Left ventricle myocardium inferior (tissue), 1 donor: ENCODE measurements around the gene DRD1. TPM values are rescaled to one million over a fixed set of nuclear protein-coding genes. Genes with fewer than 3 reads are reported as not detected.

Source experiments
- DNase-seq: peaks from one replicate; pipeline ENCODE4 v3.0.0-alpha.2; 2020
- H3K27ac ChIP-seq: fragments of 200-600 bp; replicated peaks from 2 replicates; pipeline ENCODE4 v1.8.0; 2021
- H3K27me3 ChIP-seq: fragments of 200-600 bp; 2 replicates; pipeline ENCODE4 v1.8.0; 2021; ENCODE audit warnings: low read depth
- H3K36me3 ChIP-seq: fragments of 200-600 bp; 2 replicates; pipeline ENCODE4 v1.8.0; 2021
- H3K4me1 ChIP-seq: fragments of 200-600 bp; 2 replicates; pipeline ENCODE4 v1.8.0; 2021
- H3K4me3 ChIP-seq: fragments of 200-600 bp; 2 replicates; pipeline ENCODE4 v1.8.0; 2021; ENCODE audit warnings: mild to moderate bottlenecking, moderate library complexity
- H3K9me3 ChIP-seq: fragments of 200-600 bp; replicated peaks from 2 replicates; pipeline ENCODE4 v1.8.0; 2021
- intact Hi-C: fragments of 100-400 bp; cut with micrococcal nuclease; formaldehyde crosslinking; loops from one replicate; pipeline ENCODE4 v1.11.0; 2022
- total RNA-seq: library from RNA; stranded (reverse); fragmentation: NEBNext Ultra II Directional; extraction: Animal tissue kit (Norgen Biotek cat#: 25700); gene quantifications from one replicate; pipeline ENCODE4 v1.2.1, GENCODE V29; 2021
- TF ChIP-seq, protein P1 (sequence below): fragments of 200-600 bp; IDR thresholded peaks from 2 replicates; pipeline ENCODE4 v1.8.0; 2021; ENCODE audit warnings: antibody characterized with exemption, mild to moderate bottlenecking, borderline replicate concordance
- donor health status: DM: no; HTN: yes; CAD: no; lungs with severe emphysema.

DRD1 gene
- total RNA-seq, 1 donor from 2014 or later = not detected

DNA sequence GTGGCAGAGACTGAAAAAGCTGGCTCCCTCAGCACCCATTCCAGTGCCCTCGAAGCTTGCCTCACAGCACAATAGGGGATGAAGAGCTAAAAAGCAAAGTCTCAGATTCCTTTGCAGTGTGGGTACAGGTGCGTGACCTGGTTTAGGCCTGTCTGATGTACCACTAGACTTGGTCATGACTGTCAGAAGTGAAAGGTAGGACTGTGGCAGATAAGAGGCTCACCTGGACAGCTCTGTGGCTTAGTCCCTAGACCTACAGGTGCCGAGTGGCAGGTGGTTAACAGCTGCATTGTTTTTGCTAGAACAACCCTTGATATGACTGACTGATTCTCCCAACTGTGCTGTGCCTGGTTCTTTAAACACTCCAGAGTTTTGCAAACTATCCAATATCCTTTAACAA, 19.7 kb upstream of the DRD1 start:
- TF ChIP-seq, protein P1, sequence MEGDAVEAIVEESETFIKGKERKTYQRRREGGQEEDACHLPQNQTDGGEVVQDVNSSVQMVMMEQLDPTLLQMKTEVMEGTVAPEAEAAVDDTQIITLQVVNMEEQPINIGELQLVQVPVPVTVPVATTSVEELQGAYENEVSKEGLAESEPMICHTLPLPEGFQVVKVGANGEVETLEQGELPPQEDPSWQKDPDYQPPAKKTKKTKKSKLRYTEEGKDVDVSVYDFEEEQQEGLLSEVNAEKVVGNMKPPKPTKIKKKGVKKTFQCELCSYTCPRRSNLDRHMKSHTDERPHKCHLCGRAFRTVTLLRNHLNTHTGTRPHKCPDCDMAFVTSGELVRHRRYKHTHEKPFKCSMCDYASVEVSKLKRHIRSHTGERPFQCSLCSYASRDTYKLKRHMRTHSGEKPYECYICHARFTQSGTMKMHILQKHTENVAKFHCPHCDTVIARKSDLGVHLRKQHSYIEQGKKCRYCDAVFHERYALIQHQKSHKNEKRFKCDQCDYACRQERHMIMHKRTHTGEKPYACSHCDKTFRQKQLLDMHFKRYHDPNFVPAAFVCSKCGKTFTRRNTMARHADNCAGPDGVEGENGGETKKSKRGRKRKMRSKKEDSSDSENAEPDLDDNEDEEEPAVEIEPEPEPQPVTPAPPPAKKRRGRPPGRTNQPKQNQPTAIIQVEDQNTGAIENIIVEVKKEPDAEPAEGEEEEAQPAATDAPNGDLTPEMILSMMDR = no peak
- no peaks in the 10 kb centered on the region for H3K4me1 ChIP-seq
- no peak overlapping the region for H3K4me3 ChIP-seq
- intact Hi-C loops = no loop called here
- H3K36me3 ChIP-seq = no peaks in the 10 kb centered on the region
- H3K27ac ChIP-seq = no peak overlapping the region
- peaks cover 5% of the 10 kb centered on the region for H3K9me3 ChIP-seq
- H3K27me3 ChIP-seq = peaks cover 40% of the 10 kb centered on the region
- no peak for DNase-seq

DNA sequence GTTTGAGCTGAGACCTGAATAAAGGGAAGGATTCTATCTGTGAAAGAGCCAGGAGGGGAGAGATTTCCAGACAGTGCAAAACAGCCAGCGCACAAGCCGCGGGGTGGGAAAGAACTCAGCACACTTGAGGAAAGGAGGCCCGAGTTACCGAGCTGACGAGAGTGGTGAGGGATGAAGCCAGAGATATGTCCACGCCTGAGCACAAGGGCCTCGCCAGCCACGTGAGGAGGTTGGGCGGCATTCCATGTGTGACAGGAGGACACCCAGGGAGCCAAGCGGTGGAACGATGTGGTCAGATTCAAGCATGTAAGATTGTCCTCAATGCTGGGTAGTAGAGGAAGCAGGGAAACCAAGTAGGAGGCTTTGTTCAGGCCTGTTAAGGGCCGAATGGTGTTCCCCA, 17.4 kb upstream of the DRD1 start:
- TF ChIP-seq, protein P1 = no peak
- peak; percentile 45 for DNase-seq
- intact Hi-C loops = no loop called here
- Histone ChIP-seq H3K36me3 (no peaks in the 10 kb centered on the region), H3K4me1 (no peaks in the 10 kb centered on the region), H3K27me3 (peaks cover 40% of the 10 kb centered on the region), H3K4me3 (no peak overlapping the region), H3K27ac (no peak overlapping the region), H3K9me3 (peaks cover 5% of the 10 kb centered on the region)

DNA sequence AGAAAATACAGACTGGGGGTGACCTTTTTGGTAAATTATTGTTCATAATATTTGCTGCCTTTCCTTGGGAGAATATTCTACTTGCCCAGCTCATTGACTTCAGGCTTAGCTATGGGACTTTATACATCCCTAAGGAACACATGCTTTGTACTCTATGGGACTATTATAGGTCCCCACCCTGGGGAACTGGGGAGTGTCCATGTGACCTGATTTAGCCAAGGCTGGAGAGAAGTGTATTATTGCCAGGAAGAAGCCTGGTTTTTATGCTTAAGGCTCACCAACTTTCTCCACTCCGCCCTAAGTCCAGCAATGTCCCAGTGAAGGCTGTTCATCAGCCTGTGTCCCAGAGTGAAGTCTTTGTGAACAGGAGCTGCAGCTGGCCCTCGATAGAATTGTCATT, 16.6 kb upstream of the DRD1 start:
- Histone ChIP-seq H3K4me1 (no peaks in the 10 kb centered on the region), H3K27me3 (peaks cover 43% of the 10 kb centered on the region), H3K36me3 (no peaks in the 10 kb centered on the region), H3K9me3 (peaks cover 5% of the 10 kb centered on the region), H3K4me3 (no peak overlapping the region), H3K27ac (no peak overlapping the region)
- intact Hi-C loops = no loop called here
- TF ChIP-seq, protein P1 = no peak
- DNase-seq = no peak

DNA sequence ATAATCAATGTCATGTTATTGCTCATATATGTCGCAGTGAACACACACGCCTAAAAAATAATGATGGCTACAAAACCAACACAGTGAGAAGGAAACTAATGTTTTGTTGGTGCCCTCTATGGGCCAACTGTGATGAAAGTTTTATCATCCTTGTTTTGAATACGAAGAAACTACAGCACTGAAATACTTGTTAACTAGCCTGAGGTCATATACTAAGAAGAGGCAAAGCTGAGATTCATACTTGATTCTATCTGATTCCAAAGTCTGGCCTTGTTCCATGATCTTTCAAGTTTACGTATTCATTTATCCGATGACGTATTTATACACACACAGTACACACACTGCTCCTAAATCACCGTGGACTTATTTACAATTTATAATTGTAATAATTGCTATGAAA, 16.1 kb upstream of the DRD1 start:
- intact Hi-C loops = no loop called here
- no peak for DNase-seq
- Histone ChIP-seq H3K27ac (no peak overlapping the region), H3K4me3 (no peak overlapping the region), H3K36me3 (no peaks in the 10 kb centered on the region), H3K27me3 (peaks cover 47% of the 10 kb centered on the region), H3K9me3 (peaks cover 5% of the 10 kb centered on the region), H3K4me1 (no peaks in the 10 kb centered on the region)
- TF ChIP-seq, protein P1 = peak; percentile 51

DNA sequence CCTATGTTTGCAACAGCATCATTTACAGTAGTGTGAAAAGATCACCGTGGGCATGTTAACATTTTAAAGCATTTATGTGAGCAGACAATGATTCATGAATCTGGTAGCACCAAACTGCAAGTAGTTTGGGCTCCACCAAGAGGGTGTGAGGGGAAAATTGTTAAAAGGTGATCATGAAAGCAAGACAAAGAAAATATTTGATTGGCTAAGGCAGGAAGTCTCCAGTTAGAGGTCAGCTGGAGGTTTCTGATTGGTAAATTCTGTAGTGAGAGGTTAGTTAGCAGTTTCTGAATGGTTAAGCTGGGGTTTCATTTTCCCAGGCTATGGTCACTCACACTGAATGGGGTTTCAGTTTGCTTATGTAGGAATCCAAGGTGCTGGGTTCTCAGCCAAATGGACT, 13.5 kb upstream of the DRD1 start:
- H3K9me3 ChIP-seq = peaks cover 5% of the 10 kb centered on the region
- no peak overlapping the region for H3K27ac ChIP-seq
- no peaks in the 10 kb centered on the region for H3K36me3 ChIP-seq
- TF ChIP-seq, protein P1 = no peak
- intact Hi-C loops = no loop called here
- no peak overlapping the region for H3K4me3 ChIP-seq
- H3K27me3 ChIP-seq = peaks cover 74% of the 10 kb centered on the region
- DNase-seq = no peak
- no peaks in the 10 kb centered on the region for H3K4me1 ChIP-seq
